Psoas muscle (tissue), 8 donors: Measurements from ENCODE around the gene ELOVL5. TPM values are rescaled to one million over a fixed set of nuclear protein-coding genes. Genes with fewer than 3 reads are reported as not detected.

Source experiments
- ATAC-seq, 4 donors: fragments of 200-7000 bp; cut with Tn5 transposase; one replicate each; pipeline ENCODE4 v1.9.1; 2020; ENCODE audit warnings: moderate library complexity in 3 of 4, mild to moderate bottlenecking in 2 of 4
- DNase-seq, 2 donors: peaks; one replicate each; pipeline ENCODE4 v3.0.0-alpha.2; 2020
- H3K27ac ChIP-seq: fragments of 200-600 bp; one replicate; pipeline ENCODE4 v1.8.0; 2022
- H3K27me3 ChIP-seq, 3 donors: fragments of 200-600 bp in 1 of 3; one replicate each; pipeline versions ENCODE4 v1.6.1 to v1.8.0; 2013 to 2022; ENCODE audit warnings: low read length in 2 of 3, mild to moderate bottlenecking in 2 of 3, moderate library complexity in 1 of 3; ENCODE audit not compliant: insufficient read depth in 3 of 3
- H3K36me3 ChIP-seq, 2 donors: fragments of 200-600 bp in 1 of 2; one replicate each; pipeline versions ENCODE4 v1.6.1 to v1.8.0; 2013 to 2022; ENCODE audit warnings: low read depth in 1 of 2, mild to moderate bottlenecking in 1 of 2, moderate library complexity in 1 of 2; ENCODE audit not compliant: insufficient read depth in 1 of 2
- H3K4me1 ChIP-seq: fragments of 200-600 bp; one replicate; pipeline ENCODE4 v1.8.0; 2022
- H3K4me3 ChIP-seq: fragments of 200-600 bp; one replicate; pipeline ENCODE4 v1.8.0; 2022; ENCODE audit warnings: mild to moderate bottlenecking
- H3K9me3 ChIP-seq: fragments of 200-600 bp; one replicate; pipeline ENCODE4 v1.8.0; 2022
- CTCF ChIP-seq: fragments of 200-600 bp; IDR thresholded peaks from one replicate; pipeline ENCODE4 v1.8.0; 2022; ENCODE audit warnings: antibody characterized with exemption
- WGBS, 3 donors: extraction: QIAGEN DNeasy Blood & Tissue Kit; methylation state at CpG; one replicate each; pipeline versions ENCODE4 v1.1.6 to v1.1.7; 2013; 5-methylcytosine and 5-hydroxymethylcytosine counted together
- intact Hi-C, 2 donors: fragments of 100-400 bp; cut with DNase I; formaldehyde crosslinking; loops; one replicate each; pipeline versions ENCODE4 v1.11.0 to v1.14.2; 2022
- polyA plus RNA-seq, 3 donors: library from polyadenylated mRNA; stranded (reverse); fragments of 200-250 nt; gene quantifications; one replicate each; pipeline ENCODE4 v1.2.3, GENCODE V29; 2013
- total RNA-seq, 4 donors: library from RNA; stranded (reverse); fragmentation: NEBNext Ultra II Directional in 2 of 4; extraction: Animal tissue kit (Norgen Biotek cat#: 25700) in 2 of 4; gene quantifications; one replicate each; pipeline versions ENCODE4 v1.2.1 to v1.2.4, GENCODE V29; 2021 to 2023
- donor health status: healthy with polysubstance abuse.
- donor health status: DM: no; HTN: no; CAD: no; lungs with moderate emphysema.
- donor health status: Bipolar disorder and iron deficiency.
- donor health status: healthy.
- donor health status: DM: yes; HTN: yes; CAD: no.
- donor health status: DM: no; HTN: no; CAD: no.
- donor health status: DM: no; HTN: no; CAD: no.
- donor health status: DM: yes; HTN: yes; CAD: no.

Gene ELOVL5
- total and polyA plus RNA-seq, 7 donors = 4.8 to 14.4 (median 7.5) TPM

GRCh38 chr6:53258076-53258773, 90.5 kb downstream of the ELOVL5 start:
- Histone ChIP-seq H3K27ac (no peak overlapping the region), H3K36me3 (no peaks in the 10 kb centered on the region), H3K9me3 (no peaks in the 10 kb centered on the region), H3K27me3 (no peaks in the 10 kb centered on the region), H3K4me1 (no peaks in the 10 kb centered on the region), H3K4me3 (no peak overlapping the region)
- intact Hi-C loops = no loop called here
- no peak for TF ChIP-seq CTCF
- no peak for ATAC-seq
- no peak for DNase-seq
- WGBS, 3 donors = 93 to 95% (median 93%) methylated on average over 2 of the region's 2 CpGs

GRCh38 chr6:53257533-53257932, 91.2 kb downstream of the ELOVL5 start:
- H3K9me3 ChIP-seq = no peaks in the 10 kb centered on the region
- TF ChIP-seq CTCF = no peak
- H3K4me3 ChIP-seq = no peak overlapping the region
- ATAC-seq (no peak), DNase-seq (no peak)
- no peak overlapping the region for H3K27ac ChIP-seq
- 55 to 65% (median 63%) methylated on average over 2 of the region's 2 CpGs for WGBS, 3 donors
- intact Hi-C loops = no loop called here
- H3K36me3 ChIP-seq = no peaks in the 10 kb centered on the region
- H3K27me3 ChIP-seq = no peaks in the 10 kb centered on the region
- no peaks in the 10 kb centered on the region for H3K4me1 ChIP-seq

- DNase-seq (no peak), ATAC-seq (no peak)
- no peaks in the 10 kb centered on the region for H3K27me3 ChIP-seq
- WGBS, 3 donors = 79 to 85% (median 80%) methylated on average over 3 of the region's 3 CpGs
- H3K4me1 ChIP-seq = no peaks in the 10 kb centered on the region
- intact Hi-C loops = no loop called here
- H3K4me3 ChIP-seq = no peak overlapping the region
- no peak overlapping the region for H3K27ac ChIP-seq
- TF ChIP-seq CTCF = no peak
- H3K9me3 ChIP-seq = no peaks in the 10 kb centered on the region
- H3K36me3 ChIP-seq = no peaks in the 10 kb centered on the region
Observed at GRCh38 chr6:53257001-53257400, 91.7 kb downstream of the ELOVL5 start.

GRCh38 chr6:53252177-53252692, 96.5 kb downstream of the ELOVL5 start:
- H3K27me3 ChIP-seq = no peaks in the 10 kb centered on the region
- intact Hi-C loops = no loop called here
- no peaks in the 10 kb centered on the region for H3K9me3 ChIP-seq
- no peak overlapping the region for H3K27ac ChIP-seq
- H3K4me1 ChIP-seq = no peaks in the 10 kb centered on the region
- H3K36me3 ChIP-seq = no peaks in the 10 kb centered on the region
- DNase-seq = no peak
- no peak for ATAC-seq
- no peak overlapping the region for H3K4me3 ChIP-seq
- WGBS, 3 donors = 84 to 90% (median 86%) methylated on average over 3 of the region's 3 CpGs
- no peak for TF ChIP-seq CTCF
